CD4-positive, alpha-beta T cell (primary cell): Measurements from ENCODE around the gene DLG5. TPM values are rescaled to one million over a fixed set of nuclear protein-coding genes. Genes with fewer than 3 reads are reported as not detected.

Source experiments
- ATAC-seq: fragments of 200-7000 bp; cut with Tn5 transposase; one replicate; pipeline ENCODE4 v1.10.0; 2022; ENCODE audit warnings: mild to moderate bottlenecking; ENCODE audit not compliant: poor library complexity
- CTCF ChIA-PET: fragments of 350-600 bp; sonication (Branson Sonifier 250); formaldehyde crosslinking; loops from one replicate; lab custom pipeline; 2021; ENCODE audit warnings: antibody characterized with exemption, inconsistent platforms; lab: Charles Lee
- POLR2A ChIA-PET: fragments of 350-600 bp; sonication (Branson Sonifier 250); formaldehyde crosslinking; loops from one replicate; lab custom pipeline; 2021; ENCODE audit warnings: antibody characterized with exemption, inconsistent platforms; lab: Charles Lee
- DNase-seq, 14 experiments: peaks; one replicate each; pipeline ENCODE4 v3.0.0-alpha.2; 2013 to 2020; ENCODE audit warnings: mixed read lengths in 2 of 14
- H3K27ac ChIP-seq, 2 donors: one replicate each; pipeline versions ENCODE4 v1.5.1 to v1.7.0; 2013; ENCODE audit warnings: low read length in 2 of 2, low read depth in 1 of 2, mild to moderate bottlenecking in 1 of 2
- H3K27me3 ChIP-seq, 2 experiments: 1 replicate in 1 of 2; 2 replicates in 1 of 2; pipeline versions ENCODE4 v1.6.1 to v1.7.0; 2013; ENCODE audit warnings: low read length in 2 of 2, control low read depth in 1 of 2, mild to moderate bottlenecking in 1 of 2, moderate library complexity in 1 of 2; ENCODE audit not compliant: insufficient read depth in 2 of 2, control insufficient read depth in 1 of 2
- H3K36me3 ChIP-seq: one replicate; pipeline ENCODE4 v1.6.1; 2013; ENCODE audit warnings: low read length, control low read depth; ENCODE audit not compliant: insufficient read depth
- H3K4me1 ChIP-seq: one replicate; pipeline ENCODE4 v1.6.1; 2013; ENCODE audit warnings: low read length, control low read depth; ENCODE audit not compliant: insufficient read depth
- H3K4me3 ChIP-seq: one replicate; pipeline ENCODE4 v1.5.1; 2013; ENCODE audit warnings: mild to moderate bottlenecking, low read length, moderate library complexity
- H3K9me3 ChIP-seq, 2 experiments: 1 replicate in 1 of 2; 2 replicates in 1 of 2; pipeline versions ENCODE4 v1.6.1 to v1.7.0; 2013; ENCODE audit warnings: low read length in 2 of 2, mild to moderate bottlenecking in 2 of 2, control low read depth in 1 of 2, moderate library complexity in 1 of 2; ENCODE audit not compliant: control insufficient read depth in 1 of 2, insufficient read depth in 1 of 2
- H3K27ac Mint-ChIP-seq: one replicate; pipeline ENCODE4 v1.8.0; 2020; ENCODE audit warnings: mixed read lengths
- H3K27me3 Mint-ChIP-seq: one replicate; pipeline ENCODE4 v1.8.0; 2021; ENCODE audit warnings: mixed read lengths
- H3K36me3 Mint-ChIP-seq: one replicate; pipeline ENCODE4 v1.8.0; 2021; ENCODE audit warnings: low read depth, mixed read lengths
- H3K4me1 Mint-ChIP-seq: one replicate; pipeline ENCODE4 v1.8.0; 2021; ENCODE audit warnings: low read depth, mixed read lengths
- H3K4me3 Mint-ChIP-seq: one replicate; pipeline ENCODE4 v1.8.0; 2020; ENCODE audit warnings: mild to moderate bottlenecking, mixed read lengths
- H3K9me3 Mint-ChIP-seq: one replicate; pipeline ENCODE4 v1.8.0; 2020; ENCODE audit warnings: mixed read lengths
- CTCF ChIP-seq: fragments of 200-600 bp; IDR thresholded peaks from one replicate; pipeline ENCODE4 v1.8.0; 2022; ENCODE audit warnings: antibody characterized with exemption, mild to moderate bottlenecking
- intact Hi-C, 2 experiments: fragments of 100-400 bp; cut with DNase I in 1 of 2; cut with micrococcal nuclease in 1 of 2; formaldehyde crosslinking; loops; one replicate each; pipeline versions ENCODE4 v1.15.1 to v1.9.0; 2023 to 2025; cut with DNase I, micrococcal nuclease
- total RNA-seq, 174 experiments: library from RNA in 2 of 174; stranded (reverse) in 2 of 174; gene quantifications; one replicate each; pipeline ENCODE4 v1.2.3 and lab custom pipeline; 2021 to 2026

Gene DLG5
- total RNA-seq, 2 experiments from 2014 or later = 7.1 to 7.4 TPM

DNA sequence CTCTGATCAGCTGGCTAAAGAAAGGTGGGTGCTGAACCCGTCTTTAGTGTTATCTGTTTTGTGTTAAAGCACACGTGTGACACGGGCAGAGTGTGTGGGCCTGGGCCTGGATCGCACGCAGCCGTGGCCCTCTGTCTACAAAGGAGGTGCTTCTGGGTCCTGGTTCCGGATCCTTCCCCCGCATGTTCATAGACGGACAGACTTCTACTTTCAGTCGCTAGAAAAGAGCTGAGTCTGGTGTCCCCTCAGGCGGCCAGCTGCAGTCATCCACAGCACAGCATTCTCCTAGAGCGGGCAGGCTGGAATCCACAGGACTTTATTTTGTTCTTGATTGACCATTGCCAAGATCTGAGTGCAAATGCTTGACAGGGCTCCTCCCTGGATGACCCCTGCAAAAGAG lies 134.4 kb downstream of the DLG5 start:
- no peaks in the 10 kb centered on the region for H3K27me3 ChIP-seq
- no peaks in the 10 kb centered on the region for H3K4me1 ChIP-seq
- H3K9me3 ChIP-seq = no peaks in the 10 kb centered on the region
- DNase-seq = peak in 1 of 14 experiments; percentile 17
- Mint-ChIP-seq H3K36me3 (no peaks in the 10 kb centered on the region), H3K4me3 (no peak overlapping the region), H3K9me3 (no peaks in the 10 kb centered on the region), H3K27ac (no peak overlapping the region), H3K27me3 (no peaks in the 10 kb centered on the region), H3K4me1 (no peaks in the 10 kb centered on the region)
- no peaks in the 10 kb centered on the region for H3K36me3 ChIP-seq
- no peak for TF ChIP-seq CTCF
- ChIA-PET CTCF (no interaction called here), POLR2A (no interaction called here)
- intact Hi-C loops = no loop called here
- H3K27ac ChIP-seq = no peak overlapping the region
- no peak overlapping the region for H3K4me3 ChIP-seq
- no peak for ATAC-seq

- no peak overlapping the region for H3K4me3 Mint-ChIP-seq
- no peaks in the 10 kb centered on the region for H3K27me3 Mint-ChIP-seq
- Histone ChIP-seq H3K4me1 (no peaks in the 10 kb centered on the region), H3K9me3 (no peaks in the 10 kb centered on the region), H3K27me3 (no peaks in the 10 kb centered on the region), H3K36me3 (no peaks in the 10 kb centered on the region), H3K4me3 (no peak overlapping the region), H3K27ac (no peak overlapping the region)
- no peaks in the 10 kb centered on the region for H3K36me3 Mint-ChIP-seq
- intact Hi-C loops = no loop called here
- no peak for TF ChIP-seq CTCF
- no peak overlapping the region for H3K27ac Mint-ChIP-seq
- no peaks in the 10 kb centered on the region for H3K9me3 Mint-ChIP-seq
- H3K4me1 Mint-ChIP-seq = no peaks in the 10 kb centered on the region
- ATAC-seq (no peak), DNase-seq (peak in 1 of 14 experiments; percentile 19)
- POLR2A ChIA-PET = no interaction called here
- CTCF ChIA-PET = no interaction called here
These were observed 135.0 kb downstream of the DLG5 start for GRCh38 chr10:77791506-77791905.

GRCh38 chr10:77789861-77790260 lies 136.7 kb downstream of the DLG5 start:
- H3K36me3 ChIP-seq = no peaks in the 10 kb centered on the region
- POLR2A ChIA-PET = no interaction called here
- H3K9me3 Mint-ChIP-seq = no peaks in the 10 kb centered on the region

More at GRCh38 chr10:77789861-77790260, 136.7 kb downstream of the DLG5 start:
- Mint-ChIP-seq H3K4me1 (no peaks in the 10 kb centered on the region), H3K27ac (no peak overlapping the region), H3K4me3 (no peak overlapping the region), H3K36me3 (no peaks in the 10 kb centered on the region), H3K27me3 (no peaks in the 10 kb centered on the region)
- DNase-seq (no peak), ATAC-seq (no peak)
- intact Hi-C loops = no loop called here
- no peak for TF ChIP-seq CTCF
- no peak overlapping the region for H3K27ac ChIP-seq
- no peaks in the 10 kb centered on the region for H3K4me1 ChIP-seq
- CTCF ChIA-PET = no interaction called here
- H3K9me3 ChIP-seq = no peaks in the 10 kb centered on the region
- H3K27me3 ChIP-seq = no peaks in the 10 kb centered on the region
- H3K4me3 ChIP-seq = no peak overlapping the region
